HEK293 (cell line): ENCODE data around the gene PIGBOS1.

Source experiments
- ZNF701 ChIP-seq: fragments of 450-650 bp; formaldehyde crosslinking; IDR thresholded peaks from 2 replicates; pipeline ENCODE4 v1.5.1; 2016; ENCODE audit warnings: missing biosample characterization, missing genetic modification characterization
- TF ChIP-seq, protein P1 (sequence below): fragments of 450-650 bp; formaldehyde crosslinking; IDR thresholded peaks from 2 replicates; pipeline ENCODE4 v1.5.1; 2016; ENCODE audit warnings: missing biosample characterization, missing genetic modification characterization

DNA sequence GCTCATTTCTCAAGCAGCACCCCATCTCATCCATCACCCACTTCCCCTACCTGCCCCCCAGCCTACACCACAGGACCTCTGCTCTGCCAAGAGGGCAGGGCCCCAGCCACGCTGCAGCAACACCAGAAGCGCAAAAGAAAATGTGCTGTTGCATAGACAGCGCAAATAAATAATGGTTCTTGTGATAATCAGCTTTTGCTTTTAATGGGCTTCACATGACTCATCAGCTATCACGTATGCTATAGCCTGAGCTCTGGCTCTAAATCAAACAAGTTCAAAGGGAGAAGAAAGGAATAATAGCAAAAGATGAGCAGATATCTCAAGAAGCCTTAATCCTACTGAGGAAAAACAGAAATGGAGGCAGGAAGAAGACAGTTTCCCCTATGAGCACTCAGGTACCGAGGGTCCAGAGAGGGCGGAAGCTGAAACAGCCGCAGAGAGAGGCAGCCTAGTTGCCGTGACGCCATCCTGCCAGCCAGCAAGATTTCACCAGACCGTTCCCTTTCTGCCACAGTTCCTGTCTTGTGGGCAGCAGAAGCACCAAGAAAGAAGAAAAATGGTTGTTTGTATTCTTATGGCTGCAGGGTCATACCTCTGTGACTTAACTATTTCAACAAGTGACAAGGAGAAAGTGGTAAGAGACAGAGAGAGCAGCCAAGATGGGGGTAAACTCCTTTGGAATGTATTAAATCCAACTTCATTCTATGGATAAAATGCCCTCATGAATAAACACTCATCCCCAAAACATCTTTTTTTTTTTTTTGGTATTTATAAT lies 51.3 kb downstream of the PIGBOS1 start:
- TF ChIP-seq ZNF701 (tag by site-specific recombination) = no peak
- TF ChIP-seq, protein P1, sequence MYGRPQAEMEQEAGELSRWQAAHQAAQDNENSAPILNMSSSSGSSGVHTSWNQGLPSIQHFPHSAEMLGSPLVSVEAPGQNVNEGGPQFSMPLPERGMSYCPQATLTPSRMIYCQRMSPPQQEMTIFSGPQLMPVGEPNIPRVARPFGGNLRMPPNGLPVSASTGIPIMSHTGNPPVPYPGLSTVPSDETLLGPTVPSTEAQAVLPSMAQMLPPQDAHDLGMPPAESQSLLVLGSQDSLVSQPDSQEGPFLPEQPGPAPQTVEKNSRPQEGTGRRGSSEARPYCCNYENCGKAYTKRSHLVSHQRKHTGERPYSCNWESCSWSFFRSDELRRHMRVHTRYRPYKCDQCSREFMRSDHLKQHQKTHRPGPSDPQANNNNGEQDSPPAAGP (tag by site-specific recombination) = no peak
